Activated T-cell treated with anti-CD3 and anti-CD28 coated beads, Interleukin-2, amount 50 U/mL, for 24 hours (primary cell): ENCODE results near the gene TUBAL3.

Experiments
- DNase-seq: peaks from one replicate; pipeline ENCODE4 v3.0.0-alpha.2; 2020
- H3K27ac Mint-ChIP-seq: 2 replicates; pipeline ENCODE4 v1.8.0; 2020; ENCODE audit warnings: mild to moderate bottlenecking, mixed read lengths
- H3K27me3 Mint-ChIP-seq: 2 replicates; pipeline ENCODE4 v1.8.0; 2020; ENCODE audit warnings: mixed read lengths
- H3K36me3 Mint-ChIP-seq: 2 replicates; pipeline ENCODE4 v1.8.0; 2020; ENCODE audit warnings: low read depth, mixed read lengths
- H3K4me1 Mint-ChIP-seq: 2 replicates; pipeline ENCODE4 v1.8.0; 2020; ENCODE audit warnings: low read depth, mixed read lengths
- H3K4me3 Mint-ChIP-seq: 2 replicates; pipeline ENCODE4 v1.8.0; 2020; ENCODE audit warnings: mild to moderate bottlenecking, moderate library complexity, mixed read lengths
- H3K9me3 Mint-ChIP-seq: 2 replicates; pipeline ENCODE4 v1.8.0; 2020; ENCODE audit warnings: mixed read lengths

The TUBAL3 gene

GRCh38 chr10:5376450-5376849 lies 28.2 kb downstream of the TUBAL3 start:
- DNase-seq = no peak
- Mint-ChIP-seq H3K4me3 (no peak overlapping the region), H3K27me3 (peaks cover 10% of the 10 kb centered on the region), H3K4me1 (no peaks in the 10 kb centered on the region), H3K27ac (no peak overlapping the region), H3K9me3 (peaks cover 4% of the 10 kb centered on the region), H3K36me3 (no peaks in the 10 kb centered on the region)

DNA sequence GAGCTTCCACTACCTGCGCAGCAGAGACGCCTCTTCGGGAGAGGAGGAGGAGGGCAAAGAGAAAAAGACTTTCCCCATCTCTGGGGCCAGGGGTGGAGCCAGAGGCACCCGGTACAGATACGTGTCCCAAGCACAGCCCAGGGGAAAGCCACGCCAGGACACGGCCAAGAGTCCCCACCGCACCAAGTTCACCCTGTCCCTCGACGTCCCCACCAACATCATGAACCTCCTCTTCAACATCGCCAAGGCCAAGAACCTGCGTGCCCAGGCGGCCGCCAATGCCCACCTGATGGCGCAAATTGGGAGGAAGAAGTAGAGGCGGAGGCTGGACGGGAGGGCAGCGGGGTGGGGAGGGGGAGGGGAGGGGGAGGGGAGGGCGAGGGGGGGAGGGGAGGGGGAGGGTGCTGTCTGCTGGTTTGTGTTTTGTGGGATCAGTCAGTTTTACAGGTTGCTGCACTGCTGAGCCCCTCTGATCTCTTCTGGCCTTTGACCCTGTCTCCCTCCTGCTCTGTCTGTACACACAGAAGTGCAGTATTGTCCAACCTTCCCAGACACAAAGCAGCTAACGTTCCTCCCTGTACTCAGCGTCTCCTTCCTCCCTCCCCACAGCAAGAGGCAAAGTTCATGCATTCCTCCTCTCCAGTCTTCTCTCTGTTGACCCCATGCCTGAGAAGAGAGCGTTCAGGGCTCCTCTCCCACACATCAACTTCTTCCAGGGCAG lies 30.6 kb downstream of the TUBAL3 start:
- no peak overlapping the region for H3K27ac Mint-ChIP-seq
- no peaks in the 10 kb centered on the region for H3K36me3 Mint-ChIP-seq
- DNase-seq = no peak
- peaks cover 6% of the 10 kb centered on the region for H3K9me3 Mint-ChIP-seq
- H3K27me3 Mint-ChIP-seq = peaks cover 10% of the 10 kb centered on the region
- H3K4me1 Mint-ChIP-seq = no peaks in the 10 kb centered on the region
- H3K4me3 Mint-ChIP-seq = no peak overlapping the region

DNA sequence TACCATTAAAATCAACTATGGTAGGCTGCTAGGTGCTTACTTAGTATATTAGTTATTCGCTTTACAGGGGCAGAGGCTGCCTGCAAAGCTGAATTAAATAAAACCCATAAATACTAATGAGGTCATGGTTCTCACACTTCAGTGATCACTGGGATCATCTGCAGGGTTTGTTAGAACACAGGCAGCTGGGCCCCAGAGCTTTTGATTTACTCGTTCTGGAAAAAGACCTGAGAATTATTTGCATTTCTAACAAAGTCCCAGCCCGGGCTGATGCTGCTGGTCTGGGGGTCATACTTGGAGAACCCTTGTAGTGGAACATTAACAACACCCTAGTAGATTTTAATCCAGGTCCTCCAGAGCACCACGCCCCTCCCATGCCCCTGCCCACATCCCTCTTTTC lies 31.3 kb downstream of the TUBAL3 start:
- no peak for DNase-seq
- Mint-ChIP-seq H3K4me1 (no peaks in the 10 kb centered on the region), H3K4me3 (no peak overlapping the region), H3K9me3 (peaks cover 6% of the 10 kb centered on the region), H3K27ac (no peak overlapping the region), H3K36me3 (no peaks in the 10 kb centered on the region), H3K27me3 (peaks cover 10% of the 10 kb centered on the region)

DNA sequence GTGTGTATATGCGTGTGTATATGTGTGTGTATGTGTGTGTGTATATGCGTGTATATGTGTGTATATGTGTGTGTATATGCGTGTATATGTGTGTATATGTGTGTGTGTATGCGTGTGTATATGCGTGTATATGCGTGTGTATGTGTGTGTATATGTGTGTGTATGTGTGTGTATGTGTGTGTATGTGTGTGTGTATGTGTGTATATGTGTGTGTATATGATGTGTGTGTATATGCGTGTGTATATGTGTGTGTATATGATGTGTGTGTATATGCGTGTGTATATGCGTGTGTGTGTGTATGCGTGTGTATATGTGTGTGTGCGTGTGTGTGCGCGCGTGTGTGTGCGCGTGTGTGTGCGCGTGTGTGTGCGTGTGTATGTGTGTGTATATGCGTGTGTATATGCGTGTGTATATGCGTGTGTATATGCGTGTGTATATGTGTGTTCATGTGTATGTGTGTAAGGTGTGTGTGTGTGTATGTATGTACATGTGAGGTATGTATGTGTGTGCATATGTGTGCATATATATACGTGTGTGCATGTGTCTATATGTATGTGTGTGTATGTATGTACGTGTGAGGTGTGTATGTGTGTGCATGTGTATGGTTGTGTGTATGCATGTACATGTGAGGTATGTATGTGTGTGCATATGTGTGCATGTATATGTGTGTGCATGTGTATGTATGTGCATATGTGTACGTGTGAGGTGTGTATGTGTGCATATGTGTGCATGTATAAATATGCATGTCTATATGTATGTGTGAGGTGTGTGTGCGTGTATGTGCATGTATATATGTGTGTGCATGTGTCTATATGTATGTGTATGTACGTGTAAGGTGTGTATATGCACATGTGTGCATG lies 33.9 kb downstream of the TUBAL3 start:
- H3K9me3 Mint-ChIP-seq = peaks cover 6% of the 10 kb centered on the region
- H3K36me3 Mint-ChIP-seq = no peaks in the 10 kb centered on the region
- no peak overlapping the region for H3K27ac Mint-ChIP-seq
- H3K4me3 Mint-ChIP-seq = no peak overlapping the region
- DNase-seq = no peak
- H3K4me1 Mint-ChIP-seq = no peaks in the 10 kb centered on the region
- H3K27me3 Mint-ChIP-seq = peaks cover 10% of the 10 kb centered on the region

DNA sequence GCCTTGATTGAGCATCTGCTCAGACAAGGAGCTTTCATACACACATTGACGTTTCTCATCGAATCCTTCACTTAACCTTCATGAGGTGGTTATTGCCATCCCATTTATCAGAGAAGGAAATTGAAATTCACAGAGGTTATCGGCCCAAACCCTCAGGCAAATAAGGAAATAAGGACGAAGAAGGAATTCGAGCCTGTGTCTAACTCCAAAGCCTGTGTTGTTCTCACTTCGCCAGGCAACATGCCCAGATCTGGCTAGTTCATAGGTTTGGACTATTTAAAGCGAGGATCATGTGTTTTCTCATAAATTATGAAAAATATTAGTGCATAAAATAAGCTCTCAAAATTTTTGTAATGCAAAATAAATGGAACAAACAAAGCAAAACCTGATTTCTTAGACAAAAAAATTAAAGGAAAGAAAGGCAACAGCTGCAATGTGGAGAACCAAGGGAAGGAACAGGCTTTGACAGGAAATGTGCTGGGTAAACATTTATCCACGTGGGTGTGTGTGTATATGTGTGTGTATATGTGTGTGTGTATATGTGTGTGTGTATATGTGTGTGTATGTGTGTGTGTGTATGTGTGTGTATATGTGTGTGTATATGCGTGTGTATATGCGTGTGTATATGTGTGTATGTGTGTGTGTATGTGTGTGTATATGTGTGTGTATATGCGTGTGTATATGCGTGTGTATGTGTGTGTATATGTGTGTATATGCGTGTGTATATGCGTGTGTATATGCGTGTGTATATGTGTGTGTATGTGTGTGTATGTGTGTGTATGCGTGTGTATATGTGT lies 35.1 kb downstream of the TUBAL3 start:
- H3K27ac Mint-ChIP-seq = no peak overlapping the region
- H3K4me3 Mint-ChIP-seq = no peak overlapping the region
- no peaks in the 10 kb centered on the region for H3K36me3 Mint-ChIP-seq
- H3K9me3 Mint-ChIP-seq = peaks cover 6% of the 10 kb centered on the region
- peaks cover 8% of the 10 kb centered on the region for H3K27me3 Mint-ChIP-seq
- no peaks in the 10 kb centered on the region for H3K4me1 Mint-ChIP-seq
- DNase-seq = no peak

GRCh38 chr10:5365928-5366327 lies 38.7 kb downstream of the TUBAL3 start:
- no peak overlapping the region for H3K27ac Mint-ChIP-seq
- H3K4me1 Mint-ChIP-seq = peaks cover 3% of the 10 kb centered on the region
- no peak for DNase-seq
- H3K36me3 Mint-ChIP-seq = no peaks in the 10 kb centered on the region
- H3K4me3 Mint-ChIP-seq = no peak overlapping the region
- H3K27me3 Mint-ChIP-seq = peaks cover 16% of the 10 kb centered on the region
- peaks cover 5% of the 10 kb centered on the region for H3K9me3 Mint-ChIP-seq

- H3K4me1 Mint-ChIP-seq = peaks cover 3% of the 10 kb centered on the region
Measured at GRCh38 chr10:5364890-5365338, 39.7 kb downstream of the TUBAL3 start, which contains the start of gene UCN3. Gene UCN3, plus strand, starts transcription at chr10:5364966. Its CDS starts 8,755 bp downstream, at chr10:5373721.

GRCh38 chr10:5364374-5364773 lies 40.3 kb downstream of the TUBAL3 start:
- H3K9me3 Mint-ChIP-seq = no peaks in the 10 kb centered on the region
- peaks cover 16% of the 10 kb centered on the region for H3K27me3 Mint-ChIP-seq
- H3K4me1 Mint-ChIP-seq = peaks cover 3% of the 10 kb centered on the region

More at GRCh38 chr10:5364890-5365338, 39.7 kb downstream of the TUBAL3 start, which contains the start of gene UCN3:
- Mint-ChIP-seq H3K36me3 (no peaks in the 10 kb centered on the region), H3K27me3 (peaks cover 16% of the 10 kb centered on the region), H3K4me3 (no peak within 1 kb of the TSS), H3K9me3 (no peaks in the 10 kb centered on the region), H3K27ac (no peak within 1 kb of the TSS)
- no peak for DNase-seq

GRCh38 chr10:5362873-5363272 lies 41.8 kb downstream of the TUBAL3 start:
- H3K9me3 Mint-ChIP-seq = no peaks in the 10 kb centered on the region
- no peak for DNase-seq
- H3K4me3 Mint-ChIP-seq = no peak overlapping the region
- peaks cover 16% of the 10 kb centered on the region for H3K27me3 Mint-ChIP-seq
- H3K4me1 Mint-ChIP-seq = peaks cover 3% of the 10 kb centered on the region
- H3K36me3 Mint-ChIP-seq = no peaks in the 10 kb centered on the region
- no peak overlapping the region for H3K27ac Mint-ChIP-seq

More at GRCh38 chr10:5364374-5364773, 40.3 kb downstream of the TUBAL3 start:
- Mint-ChIP-seq H3K4me3 (no peak overlapping the region), H3K36me3 (no peaks in the 10 kb centered on the region), H3K27ac (no peak overlapping the region)
- no peak for DNase-seq

- H3K36me3 Mint-ChIP-seq = no peaks in the 10 kb centered on the region
- H3K4me1 Mint-ChIP-seq = peaks cover 3% of the 10 kb centered on the region
Measured at GRCh38 chr10:5361966-5362365, 42.7 kb downstream of the TUBAL3 start.

DNA sequence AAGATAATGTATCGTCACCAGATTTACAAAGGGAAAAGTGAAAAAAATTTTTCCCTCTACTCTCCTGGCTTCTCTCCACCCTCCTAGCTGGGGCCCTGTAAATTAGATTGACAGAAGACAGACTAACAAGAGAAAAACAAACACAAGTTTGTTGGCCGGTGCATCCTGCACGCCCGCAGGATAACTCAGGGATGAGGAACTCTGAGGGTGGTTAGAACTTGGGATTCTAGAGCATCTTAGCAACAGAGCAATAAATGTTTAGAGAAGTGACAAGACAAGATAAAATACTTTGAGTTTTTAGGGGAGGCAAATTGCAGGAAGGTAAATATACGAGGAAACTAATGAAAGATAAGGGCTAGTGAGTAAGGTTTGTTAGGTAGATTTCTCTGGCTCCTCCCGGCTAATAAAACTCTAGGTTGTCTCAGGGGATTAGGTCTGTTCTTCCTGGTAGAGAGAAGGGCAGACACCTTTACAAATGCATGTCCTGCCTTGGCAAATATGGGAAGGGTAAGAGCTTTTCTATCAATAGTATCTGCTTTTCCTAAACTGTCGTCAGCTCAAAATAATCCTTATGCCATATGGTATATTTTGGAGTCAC lies 44.2 kb downstream of the TUBAL3 start:
- Mint-ChIP-seq H3K9me3 (no peaks in the 10 kb centered on the region), H3K27ac (no peak overlapping the region), H3K27me3 (peaks cover 16% of the 10 kb centered on the region), H3K4me3 (no peak overlapping the region), H3K4me1 (peaks cover 17% of the 10 kb centered on the region), H3K36me3 (no peaks in the 10 kb centered on the region)
- no peak for DNase-seq

More at GRCh38 chr10:5361966-5362365, 42.7 kb downstream of the TUBAL3 start:
- Mint-ChIP-seq H3K4me3 (no peak overlapping the region), H3K9me3 (no peaks in the 10 kb centered on the region), H3K27ac (no peak overlapping the region), H3K27me3 (peaks cover 16% of the 10 kb centered on the region)
- no peak for DNase-seq

DNA sequence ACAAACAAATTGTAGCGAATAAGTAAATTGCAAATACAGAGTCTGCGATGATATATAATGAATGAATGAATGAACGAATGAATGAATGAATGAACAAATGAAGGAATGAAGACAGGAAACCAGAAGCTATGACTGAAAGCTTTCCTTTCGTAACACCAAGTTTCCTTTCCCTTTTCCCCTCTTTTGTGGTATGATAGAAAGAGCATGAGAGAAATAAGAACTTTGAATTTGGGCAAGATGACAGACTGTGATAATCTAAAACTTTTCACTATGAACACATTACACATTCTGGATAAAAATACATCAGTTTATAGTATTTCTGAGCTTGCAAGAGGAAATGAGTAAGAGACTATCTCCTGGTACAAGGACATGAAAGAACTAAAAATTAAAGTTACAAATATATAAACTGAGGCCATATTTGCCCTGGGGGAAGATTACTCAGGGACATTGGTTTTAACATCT lies 48.3 kb downstream of the TUBAL3 start:
- Mint-ChIP-seq H3K4me1 (peaks cover 15% of the 10 kb centered on the region), H3K27me3 (no peaks in the 10 kb centered on the region), H3K4me3 (no peak overlapping the region), H3K9me3 (no peaks in the 10 kb centered on the region), H3K27ac (no peak overlapping the region), H3K36me3 (no peaks in the 10 kb centered on the region)
- DNase-seq = no peak

- H3K4me3 Mint-ChIP-seq = no peak overlapping the region
- no peak for DNase-seq
- H3K27me3 Mint-ChIP-seq = no peaks in the 10 kb centered on the region
- H3K36me3 Mint-ChIP-seq = no peaks in the 10 kb centered on the region
- peaks cover 15% of the 10 kb centered on the region for H3K4me1 Mint-ChIP-seq
- H3K27ac Mint-ChIP-seq = no peak overlapping the region
- H3K9me3 Mint-ChIP-seq = no peaks in the 10 kb centered on the region
Measured at GRCh38 chr10:5355594-5356301, 48.9 kb downstream of the TUBAL3 start.
